Loucy (cell line): ENCODE measurements around the gene ZSWIM7.
"Not testable (repeated sequence)": the region's sequence is repeated elsewhere in the genome, so short reads cannot be mapped to it uniquely, and the experiment has no call there.

Experiments used
- H2AFZ ChIP-seq: fragments of 200-600 bp; sonication (generic); 2 replicates; pipeline ENCODE4 v1.6.0; 2016; ENCODE audit warnings: antibody characterized with exemption, mild to moderate bottlenecking, low read length, moderate library complexity
- H3F3A ChIP-seq: fragments of 200-600 bp; 2 replicates; pipeline ENCODE4 v1.6.0; 2016; ENCODE audit warnings: antibody characterized with exemption, low read depth, mild to moderate bottlenecking
- H3K27me3 ChIP-seq: fragments of 200-600 bp; sonication (generic); 2 replicates; pipeline ENCODE4 v1.6.1; 2014; ENCODE audit warnings: low read length, mild to moderate bottlenecking; ENCODE audit not compliant: insufficient read depth, poor library complexity, severe bottlenecking
- H3K36me3 ChIP-seq: fragments of 200-600 bp; sonication (generic); 2 replicates; pipeline ENCODE4 v1.6.1; 2016; ENCODE audit warnings: low read length; ENCODE audit not compliant: insufficient read depth
- H3K4me1 ChIP-seq: fragments of 200-600 bp; sonication (generic); 2 replicates; pipeline ENCODE4 v1.5.1; 2014; ENCODE audit warnings: low read length, mild to moderate bottlenecking; ENCODE audit not compliant: insufficient read depth, poor library complexity, severe bottlenecking
- H3K4me2 ChIP-seq: fragments of 200-600 bp; sonication (generic); 2 replicates; pipeline ENCODE4 v1.6.0; 2014; ENCODE audit warnings: antibody characterized with exemption, low read length, low read depth, mild to moderate bottlenecking; ENCODE audit not compliant: poor library complexity, severe bottlenecking
- H3K4me3 ChIP-seq: fragments of 200-600 bp; sonication (generic); 2 replicates; pipeline ENCODE4 v1.5.1; 2014; ENCODE audit warnings: low read length, mild to moderate bottlenecking, mixed read lengths; ENCODE audit not compliant: poor library complexity, severe bottlenecking
- H3K79me2 ChIP-seq: fragments of 200-600 bp; sonication (generic); 2 replicates; pipeline ENCODE4 v1.6.1; 2014; ENCODE audit warnings: low read length; ENCODE audit not compliant: insufficient read depth
- H3K9ac ChIP-seq: fragments of 200-600 bp; sonication (generic); 2 replicates; pipeline ENCODE4 v1.6.0; 2014; ENCODE audit warnings: mild to moderate bottlenecking, low read depth, low read length, moderate library complexity; ENCODE audit not compliant: poor library complexity, severe bottlenecking
- H3K9me2 ChIP-seq: fragments of 200-600 bp; sonication (generic); replicated peaks from 2 replicates; pipeline ENCODE4 v1.6.1; 2016; ENCODE audit warnings: low read depth, low read length, mixed read lengths
- H3K9me3 ChIP-seq: fragments of 200-600 bp; sonication (generic); 2 replicates; pipeline ENCODE4 v1.6.1; 2014; ENCODE audit warnings: mild to moderate bottlenecking, antibody characterized with exemption, low read length, low read depth; ENCODE audit not compliant: insufficient read depth
- H4K20me1 ChIP-seq: fragments of 200-600 bp; sonication (generic); 2 replicates; pipeline ENCODE4 v1.6.0; 2014; ENCODE audit warnings: antibody characterized with exemption, low read length, mild to moderate bottlenecking; ENCODE audit not compliant: insufficient read depth, poor library complexity, severe bottlenecking
- CTCF ChIP-seq: fragments of 200-600 bp; sonication (generic); conservative IDR thresholded peaks from 2 replicates; pipeline ENCODE4 v1.5.1; 2014; ENCODE audit warnings: mild to moderate bottlenecking, antibody characterized with exemption, low read length
- EZH2phosphoT487 ChIP-seq: fragments of 200-600 bp; IDR thresholded peaks from 2 replicates; pipeline ENCODE4 v1.6.1; 2018; ENCODE audit warnings: antibody characterized with exemption, mild to moderate bottlenecking, moderate library complexity, borderline replicate concordance

ZSWIM7 gene

GRCh38 chr17:15996322-15996721 lies 3.2 kb downstream of the ZSWIM7 start:
- Histone ChIP-seq H4K20me1 (peaks cover 13% of the 10 kb centered on the region), H3K36me3 (no peaks in the 10 kb centered on the region), H3F3A (peaks cover 5% of the 10 kb centered on the region; the same call in 1 of the 2 replicates), H3K9me2 (no peaks in the 10 kb centered on the region), H3K4me2 (no peak overlapping the region), H3K4me3 (no peak overlapping the region), H2AFZ (no peak overlapping the region), H3K79me2 (peaks cover 14% of the 10 kb centered on the region), H3K9me3 (no peaks in the 10 kb centered on the region), H3K9ac (no peak overlapping the region), H3K27me3 (no peaks in the 10 kb centered on the region), H3K4me1 (peaks cover 13% of the 10 kb centered on the region)
- TF ChIP-seq CTCF, result no peak
- no peak for TF ChIP-seq EZH2phosphoT487

GRCh38 chr17:15981646-15982580 lies 17.6 kb downstream of the ZSWIM7 start:
- H4K20me1 ChIP-seq, result no peaks in the 10 kb centered on the region
- no peaks in the 10 kb centered on the region for H3K27me3 ChIP-seq
- no peak overlapping the region for H2AFZ ChIP-seq
- no peaks in the 10 kb centered on the region for H3K9me2 ChIP-seq
- H3K4me3 ChIP-seq, result no peak overlapping the region
- H3K4me1 ChIP-seq, result peaks cover 12% of the 10 kb centered on the region
- H3K9ac ChIP-seq, result no peak overlapping the region
- H3K9me3 ChIP-seq, result no peaks in the 10 kb centered on the region
- H3K4me2 ChIP-seq, result no peak overlapping the region
- H3K36me3 ChIP-seq, result no peaks in the 10 kb centered on the region
- TF ChIP-seq CTCF, result no peak
- no peak for TF ChIP-seq EZH2phosphoT487
- no peaks in the 10 kb centered on the region for H3F3A ChIP-seq
- H3K79me2 ChIP-seq, result no peaks in the 10 kb centered on the region

GRCh38 chr17:15981208-15981607 lies 18.3 kb downstream of the ZSWIM7 start:
- Histone ChIP-seq H3K9me2 (no peaks in the 10 kb centered on the region), H3K9ac (no peak overlapping the region), H3K9me3 (no peaks in the 10 kb centered on the region), H4K20me1 (no peaks in the 10 kb centered on the region), H3K4me3 (no peak overlapping the region), H3K79me2 (no peaks in the 10 kb centered on the region), H2AFZ (no peak overlapping the region), H3K36me3 (no peaks in the 10 kb centered on the region), H3F3A (no peaks in the 10 kb centered on the region), H3K4me2 (no peak overlapping the region), H3K4me1 (peaks cover 12% of the 10 kb centered on the region), H3K27me3 (no peaks in the 10 kb centered on the region)
- TF ChIP-seq CTCF (no peak), EZH2phosphoT487 (no peak)

GRCh38 chr17:15979013-15979412 lies 20.5 kb downstream of the ZSWIM7 start:
- H3K4me3 ChIP-seq, H3F3A ChIP-seq, H3K4me2 ChIP-seq, H3K27me3 ChIP-seq, H3K9me2 ChIP-seq, H3K9me3 ChIP-seq, H3K79me2 ChIP-seq, H3K36me3 ChIP-seq, H3K9ac ChIP-seq, H2AFZ ChIP-seq, H4K20me1 ChIP-seq: not testable (repeated sequence)
- peaks cover 12% of the 10 kb centered on the region for H3K4me1 ChIP-seq
